Globus pallidus (tissue), 1 donor: ENCODE measurements around the gene PRPF19.

Experiments
- DNase-seq: peaks from one replicate; pipeline ENCODE4 v3.0.0-alpha.2; 2015; ENCODE audit warnings: low spot score

The PRPF19 gene

GRCh38 chr11:60857378-60858232 is 48.8 kb downstream of the PRPF19 start:
- DNase-seq, result no peak

- no peak for DNase-seq
These were observed 50.4 kb downstream of the PRPF19 start, which contains the start of gene PTGDR2 for GRCh38 chr11:60855726-60856633. TSS of gene PTGDR2 (minus strand) at chr11:60855950. CDS start at chr11:60853722, 2,228 bp downstream.

- DNase-seq, result no peak
These were observed 51.3 kb downstream of the PRPF19 start for GRCh38 chr11:60854847-60855725.

DNA sequence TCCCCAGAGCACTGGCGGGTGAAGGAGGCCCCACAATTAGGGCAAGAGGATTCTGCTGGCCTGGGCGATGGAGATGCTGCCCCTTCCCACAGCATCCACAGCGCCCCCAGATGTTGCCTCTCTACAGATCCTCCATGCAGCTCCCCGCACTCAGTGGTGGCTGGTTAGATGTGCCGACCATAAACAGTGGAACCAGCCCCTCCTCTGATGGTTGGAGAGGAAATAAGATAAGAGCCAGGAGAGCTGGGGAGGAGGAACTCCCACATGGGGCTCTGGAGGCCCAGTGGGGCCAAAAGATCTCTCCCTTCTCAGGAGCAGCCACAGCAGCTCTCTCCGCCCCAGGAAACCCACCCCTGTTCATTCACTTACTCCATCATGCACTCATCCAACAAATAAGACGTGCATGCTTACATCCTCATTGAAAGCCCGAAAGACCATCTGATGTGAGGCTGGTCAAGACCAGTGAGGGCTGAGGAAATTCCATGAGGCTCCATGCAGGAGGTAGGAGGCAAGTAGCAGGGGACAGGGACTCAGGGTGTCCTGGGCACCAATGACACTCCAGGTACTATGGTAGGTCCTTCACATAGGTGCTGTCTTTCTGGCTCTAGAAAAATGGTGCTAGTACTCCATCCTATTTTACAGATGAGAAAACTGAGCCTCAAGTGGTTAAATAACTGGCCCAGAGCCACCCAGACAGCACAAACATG is 52.1 kb downstream of the PRPF19 start:
- no peak for DNase-seq

- DNase-seq, result no peak
These were observed 53.1 kb downstream of the PRPF19 start for GRCh38 chr11:60852982-60853950.

DNA sequence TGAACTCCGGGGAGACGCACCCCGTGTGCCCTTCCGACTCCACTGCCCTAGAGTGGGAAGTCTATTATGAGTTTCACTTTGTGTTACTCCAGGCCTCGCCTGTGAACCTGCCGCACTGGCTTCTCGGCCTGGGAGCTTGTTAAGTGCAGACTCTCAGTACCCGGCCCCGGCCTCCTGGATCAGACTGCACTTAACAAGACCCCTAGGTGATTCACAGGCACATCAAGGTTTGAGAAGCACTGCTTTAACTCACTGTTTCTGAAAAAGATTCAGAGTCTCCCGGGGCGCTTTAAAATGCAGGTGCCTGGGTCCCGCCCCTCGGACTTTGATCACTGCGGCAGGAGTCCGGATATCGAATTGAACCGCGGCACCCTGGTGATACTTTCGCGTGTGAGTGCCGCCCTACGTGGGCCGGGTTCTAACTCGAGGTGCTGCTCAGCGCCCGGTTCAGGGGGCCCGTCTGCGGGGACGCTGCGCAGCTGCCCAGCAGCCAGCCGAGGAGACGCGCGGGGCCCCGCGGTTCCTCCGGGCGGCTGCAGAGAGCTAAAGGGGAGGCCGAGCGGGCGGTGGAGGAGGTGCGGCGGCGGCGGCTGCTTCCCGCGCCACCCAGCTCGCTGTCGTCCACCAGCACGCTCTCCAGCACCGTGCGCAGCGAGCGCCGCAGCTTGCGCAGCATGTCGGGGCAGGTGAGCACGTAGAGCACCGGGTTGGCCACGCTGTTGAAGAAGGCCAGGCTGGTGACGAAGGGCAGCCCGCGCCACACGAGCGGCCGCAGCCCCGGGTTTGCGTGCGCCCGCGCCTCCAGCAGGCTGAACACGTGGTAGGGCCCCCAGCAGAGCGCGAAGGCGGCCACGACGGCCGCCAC is 54.0 kb downstream of the PRPF19 start:
- no peak for DNase-seq

- no peak for DNase-seq
These were observed 54.9 kb downstream of the PRPF19 start for GRCh38 chr11:60851327-60852104.

GRCh38 chr11:60849641-60850520 is 56.5 kb downstream of the PRPF19 start:
- no peak for DNase-seq

GRCh38 chr11:60848714-60849151 is 57.7 kb downstream of the PRPF19 start:
- DNase-seq, result no peak

- no peak for DNase-seq
These were observed 58.5 kb downstream of the PRPF19 start for GRCh38 chr11:60847896-60848295.

DNA sequence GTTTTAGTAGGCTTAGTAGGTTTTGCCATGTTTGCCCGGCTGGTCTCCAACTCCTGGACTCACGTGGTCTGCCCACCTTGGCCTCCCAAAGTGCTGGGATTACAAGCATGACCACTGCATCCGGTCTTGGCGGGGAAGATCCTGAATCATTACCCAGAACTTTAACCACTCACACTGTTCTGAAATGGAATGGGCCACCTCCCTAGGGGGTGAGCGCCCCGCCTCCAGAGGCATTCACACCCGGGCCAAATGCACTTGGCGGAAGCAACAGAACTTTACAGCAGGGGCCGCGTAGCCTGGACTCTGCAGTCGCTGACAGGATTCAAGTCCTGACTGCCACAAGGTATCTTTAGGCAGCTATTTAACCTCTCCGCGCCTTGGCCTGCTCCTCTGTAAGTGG is 59.1 kb downstream of the PRPF19 start:
- DNase-seq, result no peak

DNA sequence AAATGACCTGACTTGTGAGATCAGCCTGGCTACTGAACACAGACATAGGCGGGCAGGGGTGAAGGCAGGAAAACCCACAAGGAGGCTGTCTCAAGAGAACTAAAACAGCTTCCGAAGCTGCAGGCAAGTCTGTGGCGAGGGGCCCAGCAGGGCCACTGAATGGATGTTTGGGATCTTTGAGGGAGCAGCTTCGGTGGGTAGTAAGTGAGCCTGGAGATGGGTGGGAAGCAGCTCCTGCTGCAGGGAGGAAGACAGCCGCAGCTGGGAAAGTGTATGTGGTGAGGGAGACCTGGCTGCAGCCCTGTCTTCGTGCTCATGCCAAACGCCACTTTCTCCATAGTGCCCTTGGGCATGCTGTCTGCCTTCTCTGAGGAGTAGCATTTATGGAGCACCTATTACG is 61.0 kb downstream of the PRPF19 start:
- no peak for DNase-seq

DNA sequence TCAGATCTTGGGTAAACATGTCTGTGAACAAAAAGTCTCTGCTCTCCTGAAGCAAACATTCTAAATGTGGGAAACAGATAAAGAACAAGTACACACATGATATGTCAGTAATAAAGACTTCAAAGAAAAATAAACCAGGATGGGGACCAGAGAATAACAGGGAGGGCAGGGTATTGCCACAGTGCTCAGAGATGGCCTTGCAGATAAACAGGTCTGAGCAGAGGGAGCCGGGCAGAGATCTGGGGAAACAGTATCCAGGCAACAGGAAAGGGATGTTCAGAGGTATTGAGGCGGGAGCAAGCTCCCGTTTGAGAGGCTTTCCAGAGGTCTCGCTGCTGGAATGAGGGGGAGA is 61.5 kb downstream of the PRPF19 start:
- no peak for DNase-seq

- DNase-seq, result no peak
These were observed 62.1 kb downstream of the PRPF19 start for GRCh38 chr11:60844045-60844869.

DNA sequence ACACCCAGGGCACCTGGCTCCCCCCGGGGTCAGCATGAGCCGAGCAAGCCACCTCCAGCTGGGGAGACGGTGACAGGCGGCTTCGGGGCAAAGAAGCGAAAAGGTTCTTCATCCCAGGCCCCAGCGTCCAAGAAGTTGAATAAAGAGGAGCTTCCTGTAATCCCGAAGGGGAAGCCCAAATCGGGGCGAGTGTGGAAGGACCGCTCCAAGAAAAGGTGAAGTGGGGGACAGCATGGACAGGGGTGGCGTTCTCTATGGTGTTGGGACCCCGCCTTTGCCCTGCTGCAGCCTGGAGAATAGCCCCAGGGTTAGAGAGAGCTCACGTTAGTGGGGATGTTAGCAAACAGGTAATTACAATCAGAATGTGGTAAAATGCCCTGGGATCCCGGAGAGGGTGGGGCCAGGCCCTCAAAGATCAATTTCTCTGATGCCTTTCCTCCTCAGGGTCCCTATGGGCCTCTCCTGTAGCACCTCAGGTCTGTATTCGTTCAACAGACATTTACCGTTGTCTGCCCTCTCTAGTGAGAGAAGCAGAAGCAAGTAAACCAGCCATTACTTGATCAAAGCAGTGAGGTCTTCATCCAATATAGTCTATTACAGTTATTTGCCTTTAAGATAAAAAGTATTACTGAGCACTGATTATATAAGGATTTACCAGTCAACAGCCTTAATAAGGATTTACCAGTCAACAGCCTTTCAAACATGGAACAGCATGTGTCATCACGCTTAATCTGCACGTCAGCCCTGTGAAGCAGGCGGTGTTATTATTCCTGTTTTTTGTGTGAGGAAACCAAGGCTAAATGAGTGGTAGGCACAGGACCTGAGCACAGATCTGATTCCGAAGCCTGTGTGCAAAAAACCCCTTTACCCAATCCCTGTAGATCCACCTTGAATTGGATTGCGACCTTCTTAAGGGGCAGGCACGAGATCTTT is 63.5 kb downstream of the PRPF19 start:
- peak; percentile 16 for DNase-seq
